GM12892 (cell line): ENCODE measurements around the gene STYK1.

Experiments used
- POLR2A ChIP-seq: IDR thresholded peaks from 2 replicates; pipeline ENCODE4 v1.6.1; 2011; ENCODE audit warnings: low read depth, low read length, control low read depth
- POLR2AphosphoS5 ChIP-seq: IDR thresholded peaks from 2 replicates; pipeline ENCODE4 v1.6.1; 2011; ENCODE audit warnings: low read depth, low read length, control low read depth

DNA sequence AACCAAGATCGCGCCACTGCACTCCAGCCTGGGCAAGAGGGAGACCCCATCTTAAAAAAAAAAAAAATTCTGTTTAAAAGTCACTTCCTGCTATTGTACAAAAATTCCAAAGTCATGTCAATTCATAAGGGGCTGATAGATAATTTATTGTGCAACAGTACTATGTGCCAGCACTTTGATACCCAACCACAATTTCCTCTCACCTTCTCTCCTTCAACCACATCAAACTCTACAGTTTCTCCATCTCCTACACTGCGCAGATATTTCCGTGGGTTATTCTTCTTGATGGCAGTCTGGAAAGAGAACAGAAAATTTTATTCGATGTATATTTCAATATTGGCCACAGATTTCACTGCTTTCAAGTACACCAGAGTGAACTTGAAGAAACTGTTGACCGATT is 41.6 kb upstream of the STYK1 start:
- TF ChIP-seq POLR2A (no peak), POLR2AphosphoS5 (no peak)
